Heart left ventricle (tissue), 16 donors: ENCODE data around the gene PKNOX1. TPM values are rescaled to one million over a fixed set of nuclear protein-coding genes. Genes with fewer than 3 reads are reported as not detected.
"Not testable (repeated sequence)": the region's sequence is repeated elsewhere in the genome, so short reads cannot be mapped to it uniquely, and the experiment has no call there.

Experiments used
- ATAC-seq, 4 donors: fragments of 200-7000 bp; cut with Tn5 transposase; one replicate each; pipeline ENCODE4 v1.9.1; 2020 to 2022; ENCODE audit warnings: moderate library complexity in 4 of 4, mild to moderate bottlenecking in 3 of 4, moderate number of reproducible peaks in 1 of 4
- DNase-seq, 5 donors: peaks; one replicate each; pipeline ENCODE4 v3.0.0-alpha.2; 2020
- H3K27ac ChIP-seq, 12 donors: fragments of 200-600 bp; sonication (generic) in 4 of 12; one replicate each; pipeline versions ENCODE4 v1.5.0 to v1.8.0; 2016 to 2022; ENCODE audit warnings: mild to moderate bottlenecking in 2 of 12
- H3K27me3 ChIP-seq, 9 donors: fragments of 200-600 bp; sonication (generic) in 2 of 9; one replicate each; pipeline versions ENCODE4 v1.5.1 to v1.8.0; 2016 to 2022; ENCODE audit warnings: mild to moderate bottlenecking in 3 of 9
- H3K36me3 ChIP-seq, 9 donors: fragments of 200-600 bp; sonication (generic) in 2 of 9; one replicate each; pipeline versions ENCODE4 v1.5.0 to v1.8.0; 2018 to 2022; ENCODE audit warnings: mild to moderate bottlenecking in 2 of 9
- H3K4me1 ChIP-seq, 12 donors: fragments of 200-600 bp; sonication (generic) in 4 of 12; one replicate each; pipeline versions ENCODE4 v1.5.0 to v1.8.0; 2016 to 2022; ENCODE audit warnings: mild to moderate bottlenecking in 3 of 12
- H3K4me3 ChIP-seq, 12 donors: fragments of 200-600 bp; sonication (generic) in 4 of 12; one replicate each; pipeline versions ENCODE4 v1.5.0 to v1.8.0; 2017 to 2022; ENCODE audit warnings: mild to moderate bottlenecking in 9 of 12, moderate library complexity in 4 of 12
- H3K9me3 ChIP-seq, 12 donors: fragments of 200-600 bp; sonication (generic) in 4 of 12; one replicate each; pipeline versions ENCODE4 v1.5.0 to v1.8.0; 2016 to 2022; ENCODE audit warnings: mild to moderate bottlenecking in 1 of 12
- CTCF ChIP-seq, 12 donors: fragments of 200-600 bp; sonication (generic) in 4 of 12; IDR thresholded peaks; one replicate each; pipeline versions ENCODE4 v1.5.0 to v1.8.0; 2018 to 2022; ENCODE audit warnings: antibody characterized with exemption in 12 of 12, mild to moderate bottlenecking in 5 of 12
- POLR2A ChIP-seq, 2 donors: fragments of 450-650 bp; IDR thresholded peaks; one replicate each; pipeline ENCODE4 v1.6.1; 2017; ENCODE audit warnings: antibody characterized with exemption in 2 of 2, mild to moderate bottlenecking in 2 of 2, moderate library complexity in 2 of 2
- WGBS, 4 donors: extraction: QIAGEN DNeasy Blood & Tissue Kit in 2 of 4; methylation state at CpG; one replicate each; pipeline versions ENCODE4 v1.1.5 to v1.1.7; 2013 to 2018; 5-methylcytosine and 5-hydroxymethylcytosine counted together
- intact Hi-C, 10 donors: fragments of 100-400 bp; cut with DNase I; formaldehyde crosslinking; loops; one replicate each; pipeline versions ENCODE4 v1.11.1 to v1.14.2; 2022
- polyA plus RNA-seq, 2 donors: library from polyadenylated mRNA; stranded (reverse); fragments of 200-250 nt; gene quantifications; one replicate each; pipeline ENCODE4 v1.2.3, GENCODE V29; 2013
- total RNA-seq, 9 donors: library from RNA; depleted of rRNA in 2 of 9; stranded (reverse); fragments of >200 nt in 2 of 9; fragmentation: NEBNext Ultra II Directional in 3 of 9; extraction: Animal tissue kit (Norgen Biotek cat#: 25700) in 3 of 9; gene quantifications; one replicate each; pipeline versions ENCODE4 v1.1.0 to v1.2.4, GENCODE V29; 2016 to 2023
- donor health status: ischemic (EF 13 %, LVEDD 7.1; RV severe dilation, severe dysfunction).
- donor health status: healthy with polysubstance abuse.
- donor health status: DM: no; HTN: yes; CAD: no.
- donor health status: DM: no; HTN: no; CAD: no.
- donor health status: ischemic (EF 25% LVEDD 6.9; RV normal size, moderate dysfunction).
- donor health status: ischemic (EF 25% LVEDD 5.7; RV mildly dilated, moderate dysfunction).
- donor health status: healthy.
- donor health status: DM: yes; HTN: yes; CAD: no.
- donor health status: ischemic (EF 35%, LVEDD 5.7; RV mildly dilated, moderate dysfunction).
- donor health status: nonischemic (EF 11% LVEDD 7.7; RV severe dilation, severe dysfunction).
- donor health status: DM: yes; HTN: yes; CAD: no.
- donor health status: PGD.
- donor health status: ischemic (EF 29% LVEDD 5.4; RV normal size, mild dysfunction).
- donor health status: nonischemic (EF 23%, LVEDD 6.1; RV moderate dilation, normal function).

The PKNOX1 gene
- total and polyA plus RNA-seq, 11 donors = 2.4 to 13.6 (median 7.6) TPM

GRCh38 chr21:43031121-43031619, 56.8 kb downstream of the PKNOX1 start:
- peaks cover 0 to 7% (median 0%) of the 10 kb centered on the region in 12 donors for H3K4me1 ChIP-seq
- TF ChIP-seq POLR2A (IDR thresholded peaks at IDR 0.05) (no peak), CTCF (IDR thresholded peaks at IDR 0.05) (no peak)
- H3K27ac ChIP-seq = no peak overlapping the region
- no peaks in the 10 kb centered on the region for H3K27me3 ChIP-seq
- whole genome bisulfite sequencing, 4 donors = 88 to 94% (median 92%) methylated on average over 12 of the region's 12 CpGs
- no peak overlapping the region for H3K4me3 ChIP-seq
- intact Hi-C loops = no loop called here
- no peak for DNase-seq
- H3K36me3 ChIP-seq = peaks cover 0 to 82% (median 50%) of the 10 kb centered on the region in 9 donors
- H3K9me3 ChIP-seq = no peaks in the 10 kb centered on the region
- no peak for ATAC-seq

DNA sequence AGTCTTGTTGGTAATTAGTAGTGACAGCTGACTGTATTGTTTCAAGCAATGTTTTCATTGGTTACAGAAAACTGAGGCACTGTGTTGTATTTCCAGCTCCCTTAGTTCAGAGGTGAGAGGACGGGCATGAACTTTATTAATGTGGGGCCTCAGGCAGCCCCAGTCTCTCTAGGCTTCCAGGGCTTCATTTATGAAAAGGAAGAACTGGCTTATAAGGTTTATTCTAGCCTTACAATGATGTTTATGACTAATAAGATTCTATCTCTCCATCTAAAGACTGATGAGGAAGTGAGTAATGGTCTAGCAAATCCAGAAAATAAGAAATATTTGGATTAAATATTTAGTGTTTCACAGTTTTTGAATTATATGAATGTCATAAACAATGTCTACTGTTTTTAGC, 59.7 kb downstream of the PKNOX1 start:
- DNase-seq (no peak), ATAC-seq (no peak)
- no peak overlapping the region for H3K27ac ChIP-seq
- H3K36me3 ChIP-seq = peaks cover 0 to 54% (median 36%) of the 10 kb centered on the region in 9 donors
- 89 to 100% (median 98%) methylated on average over 1 of the region's 1 CpG for WGBS, 4 donors
- H3K27me3 ChIP-seq = no peaks in the 10 kb centered on the region
- no peak for TF ChIP-seq POLR2A (IDR thresholded peaks at IDR 0.05)
- no peak for TF ChIP-seq CTCF (IDR thresholded peaks at IDR 0.05)
- intact Hi-C loops = no loop called here
- no peaks in the 10 kb centered on the region for H3K9me3 ChIP-seq
- peaks cover 0 to 7% (median 0%) of the 10 kb centered on the region in 12 donors for H3K4me1 ChIP-seq
- H3K4me3 ChIP-seq = no peak overlapping the region

DNA sequence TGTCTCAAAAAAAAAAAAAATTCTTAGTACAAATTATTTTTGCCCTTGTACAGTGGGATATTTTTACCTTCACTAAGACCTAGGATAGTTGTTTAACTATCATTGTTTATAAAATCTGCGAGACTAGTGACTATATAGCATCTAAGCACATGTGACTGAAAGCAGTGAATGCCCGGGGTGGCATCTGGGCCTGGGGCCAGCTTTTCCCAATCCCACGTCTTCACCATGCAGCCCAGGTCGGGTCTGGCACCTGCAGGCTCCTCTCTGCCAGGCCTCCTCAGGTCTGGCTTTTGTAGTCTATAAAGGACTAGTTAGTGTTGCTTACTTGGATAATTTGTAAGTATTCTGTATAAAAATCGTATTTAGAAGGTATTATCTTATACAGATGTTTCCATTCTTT, 60.5 kb downstream of the PKNOX1 start:
- no peaks in the 10 kb centered on the region for H3K9me3 ChIP-seq
- no peaks in the 10 kb centered on the region for H3K27me3 ChIP-seq
- H3K4me1 ChIP-seq = peaks cover 0 to 7% (median 0%) of the 10 kb centered on the region in 12 donors
- H3K36me3 ChIP-seq = peaks cover 0 to 46% (median 30%) of the 10 kb centered on the region in 9 donors
- TF ChIP-seq CTCF (IDR thresholded peaks at IDR 0.05) (no peak), POLR2A (IDR thresholded peaks at IDR 0.05) (no peak)
- intact Hi-C loops = no loop called here
- H3K4me3 ChIP-seq = no peak overlapping the region
- 49 to 64% (median 51%) methylated on average over 5 of the region's 5 CpGs for WGBS, 4 donors
- DNase-seq (no peak), ATAC-seq (peak in 2 of 4 donors; percentile 45 to 51)
- no peak overlapping the region for H3K27ac ChIP-seq

DNA sequence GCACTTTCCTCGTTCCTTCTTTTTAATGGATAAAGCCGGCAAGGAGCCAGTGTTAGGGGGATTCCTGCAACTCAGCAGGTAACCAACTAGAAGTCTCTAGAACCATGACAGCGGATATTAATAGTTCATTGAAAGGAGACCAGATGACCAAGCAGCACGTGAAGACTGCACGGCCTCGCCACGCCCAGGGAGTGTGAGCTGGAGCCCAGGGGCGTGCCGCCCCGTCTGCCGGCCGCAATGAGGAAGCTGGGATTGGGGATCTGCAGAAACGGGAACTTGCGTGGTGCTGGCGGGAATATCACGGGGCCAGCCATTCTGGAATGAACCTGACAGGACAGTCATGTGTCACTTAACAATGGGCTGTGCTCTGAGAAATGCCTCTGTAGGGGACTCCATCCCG, 62.5 kb downstream of the PKNOX1 start:
- DNase-seq = peak in 2 of 5 donors; percentile 67 to 70
- H3K9me3 ChIP-seq, H3K4me3 ChIP-seq, H3K27me3 ChIP-seq, H3K4me1 ChIP-seq, intact Hi-C loops, H3K27ac ChIP-seq: not testable (repeated sequence)
- WGBS, 4 donors = 90 to 95% methylated on average over 8 to 11 of the region's 17 CpGs; no CpG with 5 or more reads in 2 of the 4 donors
- peak in 3 of 4 donors; percentile 53 to 77 (median 71) for ATAC-seq
- peaks cover 0 to 27% (median 11%) of the 10 kb centered on the region in 9 donors for H3K36me3 ChIP-seq

DNA sequence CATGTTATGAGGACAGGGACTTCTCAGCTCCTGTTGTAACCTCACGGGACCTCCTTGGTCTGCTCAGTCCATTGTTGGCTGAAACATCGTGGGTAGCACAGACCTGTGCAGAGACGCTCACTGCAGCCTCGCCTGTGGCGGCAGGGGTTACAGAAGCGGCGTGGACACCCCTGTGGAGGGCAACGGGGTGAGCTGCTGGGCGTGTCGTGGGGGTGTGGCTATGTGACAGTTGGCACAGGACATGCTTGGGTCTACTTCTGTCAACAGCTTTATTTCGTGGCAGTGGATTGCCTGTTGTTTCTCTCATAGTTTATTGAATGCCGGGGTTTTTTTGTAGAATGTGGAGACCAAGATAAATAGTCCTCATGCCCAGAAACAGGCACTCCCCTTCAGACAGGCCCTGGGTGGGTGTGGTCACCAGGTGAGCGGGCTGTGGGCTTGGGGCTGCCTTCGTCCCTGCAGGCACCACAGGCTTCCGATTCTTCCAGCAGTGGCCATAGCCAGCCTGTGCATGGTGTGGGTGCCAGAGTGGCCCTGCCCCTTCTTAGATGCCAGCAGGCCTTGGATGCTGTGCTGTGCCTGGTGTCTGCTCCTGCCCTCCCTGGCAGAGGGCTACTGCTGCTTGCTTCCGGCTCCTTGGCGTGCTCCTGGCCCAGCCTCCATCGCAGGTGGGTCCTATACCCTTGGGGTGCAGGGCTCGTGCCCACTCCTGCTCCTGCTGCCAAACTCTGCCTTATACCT, 63.7 kb downstream of the PKNOX1 start:
- WGBS, 4 donors = 46 to 87% (median 73%) methylated on average over 3 to 18 of the region's 19 CpGs
- not testable (repeated sequence) for H3K4me3 ChIP-seq
- ATAC-seq = peak in 2 of 4 donors; percentile 33 to 43

DNA sequence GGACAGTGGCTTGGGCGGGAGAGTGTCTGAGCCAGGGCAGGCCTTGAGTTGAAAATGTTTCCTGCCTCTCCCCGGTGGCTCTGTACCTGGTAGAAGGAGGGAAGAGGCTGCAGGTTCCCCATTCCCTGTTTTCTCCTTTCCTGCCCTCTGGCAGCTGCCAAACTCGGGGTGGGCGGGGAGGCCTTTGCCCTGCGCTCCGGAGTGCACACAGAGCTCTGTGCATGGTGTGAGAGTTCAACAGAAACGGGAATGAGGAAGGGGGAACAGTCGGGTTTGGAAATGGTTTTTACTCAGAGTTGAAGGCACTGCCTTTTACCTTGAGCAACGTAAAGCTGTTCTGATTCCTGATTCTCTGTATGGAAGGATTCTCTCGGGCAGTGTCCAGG, 64.3 kb downstream of the PKNOX1 start:
- H3K4me3 ChIP-seq, H3K27me3 ChIP-seq, H3K27ac ChIP-seq, H3K9me3 ChIP-seq, H3K4me1 ChIP-seq, intact Hi-C loops, ATAC-seq, DNase-seq: not testable (repeated sequence)
- WGBS, 4 donors = 83 to 94% (median 85%) methylated on average over 3 to 8 of the region's 10 CpGs; no CpG with 5 or more reads in 1 of the 4 donors
- peaks cover 0 to 14% (median 4%) of the 10 kb centered on the region in 9 donors for H3K36me3 ChIP-seq

More for the DNA sequence above, 63.7 kb downstream of the PKNOX1 start:
- DNase-seq, intact Hi-C loops, H3K9me3 ChIP-seq, H3K4me1 ChIP-seq, H3K27ac ChIP-seq, H3K27me3 ChIP-seq: not testable (repeated sequence)
- peaks cover 0 to 17% (median 4%) of the 10 kb centered on the region in 9 donors for H3K36me3 ChIP-seq

- H3K36me3 ChIP-seq, H3K27me3 ChIP-seq, H3K27ac ChIP-seq, H3K9me3 ChIP-seq, H3K4me3 ChIP-seq, H3K4me1 ChIP-seq, DNase-seq, intact Hi-C loops: not testable (repeated sequence)
- WGBS, 4 donors = 84 to 94% methylated on average over 5 of the region's 5 CpGs; no CpG with 5 or more reads in 2 of the 4 donors
- ATAC-seq = peak in 1 of 4 donors; percentile 27
Measured at GRCh38 chr21:43042169-43042568, 67.8 kb downstream of the PKNOX1 start.

DNA sequence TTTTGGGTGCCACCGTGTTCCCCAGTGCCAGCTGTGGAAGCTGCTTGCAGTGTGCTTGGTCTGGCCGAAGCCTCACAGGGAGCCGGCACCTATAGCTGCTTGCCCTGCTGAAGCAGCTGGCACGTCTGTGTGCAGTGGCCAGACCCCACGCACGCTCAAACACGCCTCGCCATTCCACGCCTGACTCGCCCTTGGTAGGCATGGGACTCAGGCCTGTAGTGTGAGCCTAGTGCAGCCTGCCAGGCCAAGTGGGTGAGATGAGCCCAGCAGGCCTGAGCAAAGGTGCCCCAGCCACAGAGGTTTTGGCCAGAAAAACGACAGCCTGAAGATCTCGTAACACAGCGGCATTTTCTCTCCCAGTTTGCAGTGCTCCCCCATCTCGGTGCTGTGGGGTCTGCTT, 68.9 kb downstream of the PKNOX1 start:
- H3K36me3 ChIP-seq, H3K27ac ChIP-seq, H3K4me3 ChIP-seq, DNase-seq, ATAC-seq, H3K4me1 ChIP-seq, H3K27me3 ChIP-seq, H3K9me3 ChIP-seq, intact Hi-C loops: not testable (repeated sequence)
- WGBS, 4 donors = 92 to 100% (median 98%) methylated on average over 2 to 12 of the region's 14 CpGs
